GM10266 (cell line): Measurements from ENCODE around the gene USH1C.

Experiments
- DNase-seq: peaks from one replicate; pipeline ENCODE4 v3.0.0; 2012; ENCODE audit errors: extremely low spot score
- TF ChIP-seq, protein P1 (sequence below): IDR thresholded peaks from 2 replicates; pipeline ENCODE4 v1.5.1; 2012; ENCODE audit warnings: mild to moderate bottlenecking, low read depth; ENCODE audit not compliant: control insufficient read depth, insufficient read depth; ENCODE audit errors: missing control alignments

The USH1C gene

DNA sequence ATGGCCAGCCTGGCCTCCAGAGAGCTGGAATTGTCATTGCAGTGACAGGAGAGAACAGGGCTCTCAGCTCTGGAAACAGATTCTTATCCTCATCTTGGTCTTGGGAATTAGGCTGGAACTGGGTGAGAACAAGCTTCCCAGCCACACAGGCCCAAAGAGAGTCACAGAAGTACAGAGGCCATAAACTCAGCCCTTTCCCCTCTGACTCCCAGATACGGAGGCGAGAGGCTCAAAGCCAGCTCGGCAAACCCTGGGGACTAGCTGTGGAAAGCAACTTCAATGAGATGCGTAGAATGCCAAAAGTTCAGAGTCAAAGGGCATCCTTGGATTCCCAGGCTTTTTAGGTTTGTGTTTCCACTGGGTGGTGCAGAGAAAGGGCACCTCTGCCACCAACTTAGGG is 53.3 kb downstream of the USH1C start:
- TF ChIP-seq, protein P1, sequence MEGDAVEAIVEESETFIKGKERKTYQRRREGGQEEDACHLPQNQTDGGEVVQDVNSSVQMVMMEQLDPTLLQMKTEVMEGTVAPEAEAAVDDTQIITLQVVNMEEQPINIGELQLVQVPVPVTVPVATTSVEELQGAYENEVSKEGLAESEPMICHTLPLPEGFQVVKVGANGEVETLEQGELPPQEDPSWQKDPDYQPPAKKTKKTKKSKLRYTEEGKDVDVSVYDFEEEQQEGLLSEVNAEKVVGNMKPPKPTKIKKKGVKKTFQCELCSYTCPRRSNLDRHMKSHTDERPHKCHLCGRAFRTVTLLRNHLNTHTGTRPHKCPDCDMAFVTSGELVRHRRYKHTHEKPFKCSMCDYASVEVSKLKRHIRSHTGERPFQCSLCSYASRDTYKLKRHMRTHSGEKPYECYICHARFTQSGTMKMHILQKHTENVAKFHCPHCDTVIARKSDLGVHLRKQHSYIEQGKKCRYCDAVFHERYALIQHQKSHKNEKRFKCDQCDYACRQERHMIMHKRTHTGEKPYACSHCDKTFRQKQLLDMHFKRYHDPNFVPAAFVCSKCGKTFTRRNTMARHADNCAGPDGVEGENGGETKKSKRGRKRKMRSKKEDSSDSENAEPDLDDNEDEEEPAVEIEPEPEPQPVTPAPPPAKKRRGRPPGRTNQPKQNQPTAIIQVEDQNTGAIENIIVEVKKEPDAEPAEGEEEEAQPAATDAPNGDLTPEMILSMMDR, result no peak
- DNase-seq, result no peak

DNA sequence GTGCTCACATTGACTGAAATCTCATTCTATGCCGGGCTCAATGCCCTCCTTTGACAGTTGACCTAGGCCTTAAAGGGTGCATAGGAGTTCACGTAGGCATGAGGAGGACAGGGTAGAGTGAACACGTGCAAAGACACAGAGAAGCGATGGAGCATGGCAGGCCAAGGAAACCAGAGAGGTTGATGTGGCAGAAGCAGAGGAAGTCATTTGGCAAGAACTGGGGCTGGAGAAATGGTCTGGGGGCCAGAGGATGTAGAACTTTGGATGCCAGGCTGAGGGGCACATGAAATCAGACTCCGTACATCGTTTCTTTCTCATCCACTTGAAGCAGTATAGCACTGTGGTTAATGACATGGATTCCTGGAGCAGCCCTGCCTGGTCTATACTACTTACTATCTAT is 54.0 kb downstream of the USH1C start:
- no peak for DNase-seq
- TF ChIP-seq, protein P1, result no peak

DNA sequence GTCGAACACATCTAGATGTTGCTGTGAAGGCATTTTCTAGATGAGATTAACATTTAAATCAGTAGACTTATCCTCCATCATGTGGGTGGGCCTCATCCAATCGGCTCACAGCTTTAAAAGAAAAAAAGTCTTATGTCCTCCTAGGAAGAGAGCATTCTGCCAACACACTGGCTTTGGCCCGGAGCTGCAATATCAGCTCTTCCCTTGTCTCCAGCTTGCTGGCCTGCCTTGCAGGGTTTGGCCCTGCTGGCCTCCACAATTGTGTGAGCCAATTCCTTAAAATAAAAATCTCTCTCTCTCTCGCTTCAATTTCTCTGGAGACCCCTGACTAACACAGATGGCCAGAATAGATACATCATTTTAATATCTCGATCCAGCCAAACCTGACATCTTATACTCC is 54.5 kb downstream of the USH1C start:
- TF ChIP-seq, protein P1, result no peak

DNA sequence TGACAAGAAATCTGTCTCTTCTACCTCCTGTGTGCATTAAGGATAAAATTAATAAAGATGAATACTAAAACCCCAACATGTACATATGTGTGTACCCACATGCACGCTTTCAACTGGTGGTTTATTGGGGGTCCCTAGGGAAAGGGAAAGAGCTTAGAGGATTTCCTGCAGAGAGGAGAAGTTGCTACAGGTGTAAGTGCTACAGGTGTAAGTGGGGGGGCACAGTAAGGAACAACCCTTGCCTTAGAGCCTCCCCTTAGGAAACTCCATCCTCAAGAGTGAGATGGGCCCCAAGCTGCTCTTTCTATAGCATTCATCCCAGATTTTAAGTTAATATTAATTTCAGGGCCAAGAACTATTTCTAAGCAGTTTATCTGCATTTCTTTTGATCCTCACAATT is 55.7 kb downstream of the USH1C start:
- TF ChIP-seq, protein P1, result no peak
- DNase-seq, result no peak

More for the DNA sequence above, 54.5 kb downstream of the USH1C start:
- DNase-seq, result no peak

DNA sequence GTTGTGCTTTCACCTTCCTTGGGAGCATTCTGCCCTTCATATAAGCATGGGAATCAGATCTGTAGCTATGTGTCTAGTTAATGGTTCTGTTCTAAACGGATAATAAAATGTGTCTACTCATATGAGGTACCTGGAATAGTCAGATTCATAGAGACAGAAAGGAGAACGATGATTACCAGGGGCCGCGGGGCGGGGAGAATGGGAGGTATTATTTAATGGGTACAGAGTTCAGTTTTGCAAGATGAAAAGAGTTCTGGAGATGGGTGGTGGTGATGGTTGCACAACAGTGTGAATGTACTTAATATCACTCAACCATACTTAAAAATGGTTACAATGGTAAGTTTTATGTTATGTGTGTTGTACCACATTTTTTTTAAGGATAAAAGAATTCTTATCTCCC is 57.6 kb downstream of the USH1C start:
- DNase-seq, result no peak
- TF ChIP-seq, protein P1, result no peak

DNA sequence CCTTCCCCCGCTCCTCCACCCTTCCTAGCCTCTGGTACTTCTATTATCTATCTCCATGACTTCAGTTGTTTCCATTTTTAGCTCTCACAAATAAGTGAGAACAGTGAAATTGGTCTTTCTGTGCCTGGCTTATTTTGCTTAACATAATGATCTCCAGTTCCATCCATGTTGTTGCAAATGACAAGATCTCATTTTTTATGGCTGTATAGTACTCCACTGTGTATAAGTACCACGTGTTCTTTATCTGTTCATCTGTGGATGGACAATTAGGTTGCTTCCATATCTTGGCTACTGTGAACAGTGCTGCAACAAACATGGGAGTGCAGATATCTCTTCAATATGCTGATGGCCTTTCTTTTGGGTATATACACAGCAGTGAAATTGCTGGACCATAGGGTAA is 60.7 kb downstream of the USH1C start:
- no peak for DNase-seq
- TF ChIP-seq, protein P1, result no peak

DNA sequence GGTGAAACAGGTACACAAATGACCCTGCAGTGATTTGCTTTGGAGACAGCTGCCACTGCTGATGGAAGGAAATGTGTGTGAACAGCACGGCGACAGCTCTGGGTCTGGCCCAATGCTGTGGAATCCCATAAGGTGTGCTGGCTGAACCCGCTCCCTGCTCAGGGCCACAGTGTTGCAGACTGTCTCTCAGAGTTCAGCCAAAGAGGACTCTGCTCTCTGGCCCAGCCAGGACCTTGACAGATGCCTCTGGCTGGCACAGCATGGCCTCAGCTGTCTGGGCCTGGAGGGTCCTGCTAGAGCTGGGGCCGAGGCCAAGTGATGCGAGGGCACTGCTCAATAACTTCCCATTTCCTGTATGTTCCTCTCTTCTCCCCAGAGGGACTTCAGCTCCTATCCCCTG is 62.3 kb downstream of the USH1C start:
- no peak for DNase-seq

More for the DNA sequence above, 62.3 kb downstream of the USH1C start:
- TF ChIP-seq, protein P1, result no peak
